HG02973 (cell line): ENCODE measurements around the gene TAF4B.
"Not testable (repeated sequence)": the region's sequence is repeated elsewhere in the genome, so short reads cannot be mapped to it uniquely, and the experiment has no call there.

Source experiments
- ATAC-seq: cut with Tn5 transposase; IDR thresholded peaks from one replicate; pipeline ENCODE4 v1.9.1; 2021; ENCODE audit warnings: moderate library complexity; ENCODE audit not compliant: unreplicated experiment

TAF4B gene

DNA sequence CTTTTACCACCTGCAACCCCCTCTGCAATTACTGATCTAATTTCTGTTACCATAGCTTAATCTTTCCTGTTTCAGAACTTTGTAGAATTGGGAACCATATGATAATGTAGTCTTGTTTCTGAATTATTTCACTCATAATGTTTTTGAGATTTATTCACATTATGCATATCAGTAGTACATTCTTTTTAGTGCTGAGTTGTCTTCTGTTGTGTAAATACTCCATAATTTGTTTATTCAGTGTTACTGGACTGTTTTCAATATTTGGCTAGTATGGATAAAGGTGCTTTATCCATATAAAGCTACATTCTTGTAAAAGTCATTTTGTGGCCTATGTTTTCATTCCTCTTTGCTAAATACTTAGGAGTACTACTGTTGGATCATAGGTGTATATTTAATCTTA, 152.5 kb downstream of the TAF4B start:
- no peak for ATAC-seq

- not testable (repeated sequence) for ATAC-seq
Measured at GRCh38 chr18:26381555-26381954, 155.3 kb downstream of the TAF4B start.

- peak; percentile 88 for ATAC-seq
Measured at GRCh38 chr18:26383454-26384270, 157.4 kb downstream of the TAF4B start.

- ATAC-seq, result no peak
Measured at GRCh38 chr18:26386002-26386401, 159.8 kb downstream of the TAF4B start.

GRCh38 chr18:26386441-26386840, 160.2 kb downstream of the TAF4B start:
- no peak for ATAC-seq

DNA sequence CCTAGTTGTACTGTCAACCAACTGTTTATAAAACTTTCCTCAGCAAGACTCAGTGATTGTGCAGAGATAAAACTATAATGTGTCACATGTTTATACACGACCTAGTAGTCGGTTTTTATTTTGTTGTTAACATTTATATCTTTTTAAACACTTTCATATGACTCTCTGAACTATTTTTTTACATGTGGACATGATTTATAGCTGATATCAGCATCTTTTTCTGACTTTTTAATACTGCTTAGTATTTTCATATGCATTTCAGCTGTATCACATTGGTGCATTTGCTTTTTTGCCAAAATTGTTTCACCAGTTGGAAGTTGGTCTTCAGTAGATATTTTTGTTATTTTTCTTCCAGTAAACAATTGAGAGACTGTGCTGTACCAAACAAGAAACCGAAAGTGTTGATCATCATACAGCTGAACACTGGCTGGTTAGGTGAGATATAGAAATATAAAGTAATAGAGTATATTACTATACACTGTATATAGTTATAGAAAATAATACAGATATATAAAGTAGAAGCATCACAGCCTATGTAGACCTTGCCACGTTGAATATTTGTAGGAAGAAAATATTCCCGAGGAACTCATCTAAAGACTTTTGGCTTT, 167.9 kb downstream of the TAF4B start:
- ATAC-seq, result no peak

DNA sequence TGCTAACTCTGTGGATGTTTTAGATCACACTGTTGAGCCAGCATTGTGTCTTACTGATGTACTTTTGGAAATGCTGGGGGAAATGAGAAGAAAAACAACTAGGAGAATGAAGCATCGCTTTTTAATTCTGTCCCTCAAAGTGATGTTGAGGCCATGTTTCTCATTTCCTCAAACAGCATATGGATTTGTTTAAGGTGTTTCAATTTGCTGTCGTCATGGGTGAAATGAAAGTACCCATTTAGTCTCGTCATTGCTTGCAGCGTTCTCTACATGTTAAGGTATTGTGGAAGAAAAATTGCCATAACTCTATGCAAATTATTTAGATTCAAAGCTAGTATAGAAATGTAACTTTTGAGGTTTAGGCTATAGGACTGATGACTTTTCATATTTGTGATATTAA, 170.8 kb downstream of the TAF4B start:
- peak; percentile 43 for ATAC-seq

GRCh38 chr18:26403491-26403890, 177.2 kb downstream of the TAF4B start:
- ATAC-seq, result no peak

DNA sequence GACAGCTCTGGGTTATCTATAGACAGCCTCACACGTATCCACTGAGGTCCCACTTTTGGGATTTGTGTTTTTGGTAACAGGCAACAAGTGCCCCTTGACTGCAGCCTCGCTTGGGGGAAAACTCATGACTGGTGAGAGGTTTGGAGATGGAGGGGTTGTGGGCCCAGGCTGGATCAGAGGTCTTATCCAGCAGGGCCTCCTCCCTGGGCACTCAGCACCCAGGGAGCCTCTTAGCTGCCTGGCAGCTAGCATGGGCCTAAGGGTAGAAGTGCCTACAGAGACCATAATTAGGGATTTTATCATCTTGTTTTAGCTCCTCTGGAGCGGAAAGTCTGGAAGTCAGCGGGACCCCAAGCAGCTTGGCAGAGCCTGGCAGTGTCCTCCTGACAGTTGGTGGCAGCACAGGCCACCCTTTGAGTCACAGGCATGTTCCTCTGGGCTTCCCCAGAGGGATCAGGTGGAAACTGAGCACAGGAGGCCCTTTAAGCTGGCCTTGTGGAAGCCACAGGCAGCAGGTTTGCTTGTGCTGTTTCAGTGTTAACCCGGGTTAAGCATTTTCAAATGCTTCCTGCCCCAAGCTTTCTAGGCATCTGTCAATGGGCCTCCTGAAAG, 179.1 kb downstream of the TAF4B start:
- ATAC-seq, result peak; percentile 64

GRCh38 chr18:26406324-26406723, 180.1 kb downstream of the TAF4B start:
- no peak for ATAC-seq

- ATAC-seq, result no peak
Measured at GRCh38 chr18:26406854-26407517, 180.7 kb downstream of the TAF4B start.

DNA sequence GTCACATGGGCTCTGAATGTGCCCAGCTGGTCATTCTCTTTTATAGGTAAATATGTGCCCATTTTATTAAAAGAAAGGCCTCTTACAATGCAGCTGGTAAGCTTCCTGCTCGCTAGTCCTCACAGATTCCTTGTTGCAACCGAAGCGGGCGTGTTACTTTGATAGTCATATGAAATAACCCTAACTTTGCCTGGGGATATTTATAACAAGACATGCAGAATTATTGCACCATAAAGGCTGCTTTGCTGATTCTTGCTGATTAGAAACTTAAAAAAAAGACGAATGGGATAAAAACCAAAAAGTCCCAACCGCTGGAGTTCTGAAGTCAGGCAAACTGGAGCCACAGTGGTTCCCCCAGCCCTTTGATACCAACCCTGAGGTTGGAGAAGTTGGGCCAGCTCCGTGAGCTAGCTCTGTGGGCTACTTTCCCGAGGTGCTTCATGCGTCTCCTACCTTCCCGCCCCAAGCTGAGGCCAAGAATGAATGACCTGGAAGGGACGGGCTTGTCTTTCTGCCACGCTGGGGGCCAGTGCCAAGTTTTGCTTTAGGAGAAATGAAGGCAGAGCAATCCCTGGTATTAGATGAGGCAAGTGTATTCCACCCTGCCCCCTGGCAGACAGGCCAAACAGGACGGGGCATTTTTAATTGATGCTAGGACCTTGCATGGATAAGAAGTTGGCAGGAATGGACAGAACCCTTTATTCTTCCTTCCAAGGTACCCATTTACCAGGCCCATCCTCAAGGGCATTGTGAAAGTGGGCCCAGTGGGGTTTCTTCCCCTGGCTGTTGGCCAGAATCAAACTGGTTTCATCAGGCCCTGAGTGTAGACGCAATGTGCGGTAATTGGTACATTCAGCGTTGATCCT, 181.7 kb downstream of the TAF4B start:
- ATAC-seq, result no peak

DNA sequence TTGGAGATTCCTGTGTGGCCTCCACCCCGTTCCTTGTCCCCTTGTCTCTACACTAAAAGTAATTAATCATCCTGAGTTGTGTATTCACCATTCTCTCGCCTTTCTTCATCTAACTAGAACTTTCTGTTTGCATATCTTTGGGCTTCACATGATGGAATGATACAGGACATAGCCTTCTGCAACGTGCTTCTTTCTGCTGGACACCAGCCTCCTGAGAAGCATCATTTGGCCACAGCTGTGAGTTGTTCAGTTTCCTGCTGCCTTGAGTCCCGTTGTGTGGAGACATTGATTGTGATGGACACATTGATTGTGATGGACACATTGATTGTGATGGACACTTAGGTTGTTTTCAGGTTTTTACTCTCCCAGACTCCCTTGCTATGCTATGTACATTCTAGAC, 182.8 kb downstream of the TAF4B start:
- no peak for ATAC-seq

DNA sequence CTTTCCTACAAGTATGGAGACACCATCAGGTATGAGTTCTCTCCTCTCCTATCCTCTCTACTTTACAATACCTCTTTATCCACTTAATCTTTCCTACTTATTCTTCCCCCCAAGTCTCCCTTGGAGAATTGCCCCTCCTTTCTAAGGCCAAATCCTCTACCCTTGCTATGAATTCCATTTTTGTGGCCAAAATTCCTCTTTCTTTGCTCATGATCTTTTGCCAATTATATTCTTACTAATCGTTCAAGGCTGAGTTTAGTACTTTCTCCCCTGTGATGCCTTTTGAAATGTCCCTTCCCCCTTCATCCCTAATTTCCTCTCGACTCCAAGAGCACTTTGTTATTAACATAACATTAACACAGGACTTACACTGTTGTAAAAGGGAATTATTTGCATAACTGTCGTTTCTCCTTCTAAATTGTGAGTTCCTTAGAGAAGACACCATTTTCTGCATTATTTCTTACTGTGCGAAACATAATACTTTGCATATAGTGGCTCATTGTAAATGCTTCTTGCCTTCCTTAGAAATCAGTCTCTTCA, 188.7 kb downstream of the TAF4B start:
- ATAC-seq, result no peak

- no peak for ATAC-seq
Measured at GRCh38 chr18:26415631-26416030, 189.4 kb downstream of the TAF4B start.

DNA sequence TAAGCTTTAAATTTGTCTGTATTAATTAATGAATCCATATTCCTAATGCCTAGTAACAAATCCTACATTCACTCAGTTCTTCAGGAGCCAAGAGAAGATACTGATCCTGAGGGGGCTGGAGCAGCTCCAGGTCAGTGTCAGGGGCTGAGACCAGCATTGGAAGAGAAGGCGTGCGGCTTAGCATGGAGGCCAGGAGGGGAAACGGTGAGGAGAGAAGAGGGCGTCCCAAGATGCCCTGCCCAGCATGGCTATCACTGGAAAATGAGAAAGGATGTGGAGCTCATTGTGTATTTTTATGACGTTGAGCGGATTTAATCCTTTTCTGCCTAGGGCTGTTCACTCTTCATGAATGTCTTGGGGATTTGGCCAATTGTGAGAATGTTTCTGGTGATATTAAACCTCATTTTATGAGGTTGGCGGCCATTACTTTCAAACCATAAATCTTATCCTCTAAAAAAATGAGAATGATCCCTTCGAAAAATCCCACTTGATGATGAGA, 190.5 kb downstream of the TAF4B start:
- ATAC-seq, result no peak

DNA sequence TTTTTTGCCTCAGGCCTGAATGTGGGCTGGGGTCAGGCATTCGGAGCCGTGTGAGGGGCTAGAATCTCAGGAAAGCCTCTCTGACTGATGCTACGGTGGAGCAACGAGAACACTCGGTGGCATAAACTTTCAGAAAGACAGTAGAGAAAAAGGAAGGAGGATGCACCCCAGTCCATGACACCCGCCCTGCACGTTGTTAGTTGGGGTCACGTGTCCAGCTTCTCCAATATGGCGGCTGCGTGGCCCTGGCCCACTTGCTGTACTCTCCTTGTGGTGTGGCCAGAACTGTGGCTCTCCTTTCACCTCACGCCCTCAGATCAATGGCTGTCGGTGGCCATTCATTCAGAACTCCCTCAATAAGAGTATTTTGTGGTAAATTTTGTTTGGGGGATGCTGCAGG, 190.9 kb downstream of the TAF4B start:
- ATAC-seq, result no peak

GRCh38 chr18:26418225-26418624, 192.0 kb downstream of the TAF4B start:
- ATAC-seq, result no peak

DNA sequence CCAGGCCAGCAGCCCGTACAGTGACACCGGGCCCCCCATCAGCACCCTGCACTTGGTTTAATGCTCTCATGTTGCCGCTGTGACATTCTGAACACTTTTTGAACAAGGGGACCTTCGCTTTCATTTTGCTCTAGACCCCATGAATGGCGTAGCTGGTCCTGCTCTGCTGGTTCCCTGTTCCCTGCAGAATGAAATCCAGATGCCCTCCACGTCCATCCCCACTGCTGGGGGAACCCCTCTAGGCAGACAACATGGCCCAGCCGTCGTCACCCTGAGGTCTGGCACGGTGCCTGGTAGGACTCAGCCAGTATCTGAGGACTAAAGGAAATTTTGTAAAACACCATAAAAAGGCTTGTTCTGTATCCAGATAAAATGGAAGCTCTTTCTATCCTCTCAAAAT, 193.5 kb downstream of the TAF4B start:
- ATAC-seq, result no peak

DNA sequence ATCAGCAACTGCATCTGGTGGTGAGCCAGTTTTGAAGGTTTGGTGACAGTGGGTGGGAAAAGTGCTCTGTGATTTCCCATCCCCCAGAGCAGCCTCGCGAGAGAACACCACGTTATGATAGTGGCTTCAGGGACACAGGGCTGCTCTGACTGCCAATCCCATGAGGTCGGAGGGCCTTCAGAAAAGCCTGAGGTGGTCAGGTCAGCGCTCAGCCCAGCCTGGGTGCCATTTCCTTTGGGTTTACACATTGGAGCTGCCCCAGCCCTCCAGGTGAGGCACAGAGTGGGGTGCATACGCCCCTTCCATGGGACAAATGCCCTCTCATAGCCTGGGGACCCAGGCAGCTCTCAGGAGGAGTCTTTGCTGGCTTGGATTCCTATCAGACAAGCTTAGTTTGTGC, 195.3 kb downstream of the TAF4B start:
- no peak for ATAC-seq
